ENCODE results near the gene BTBD7. TPM values are rescaled to one million over a fixed set of nuclear protein-coding genes. Genes with fewer than 3 reads are reported as not detected.

Gene BTBD7
- total RNA-seq, 1 donor from 2014 or later = 22.2 TPM

GRCh38 chr14:93206793-93207467, 125.9 kb downstream of the BTBD7 start, which contains the start of the genes GON7 and UBR7:
TSS of gene GON7 (minus strand) at chr14:93207065. CDS start at chr14:93207037, 28 bp downstream.
TSS of gene UBR7 (plus strand) at chr14:93207256. CDS start at chr14:93207292, 36 bp downstream.
- peak within 1 kb of the TSS; percentile 94 for H3K4me3 ChIP-seq (ENCODE audit: low read depth, low read length)
- peak; percentile 41 for TF ChIP-seq CTCF (conservative IDR thresholded peaks at IDR 0.05; ENCODE audit: low read depth, low read length)
- peak; percentile 74 for DNase-seq (ENCODE audit: low read depth)

GRCh38 chr14:93201155-93201704, 131.6 kb downstream of the BTBD7 start:
- TF ChIP-seq CTCF (conservative IDR thresholded peaks at IDR 0.05; ENCODE audit: low read depth, low read length) = no peak
- H3K4me3 ChIP-seq (ENCODE audit: low read depth, low read length) = no peak overlapping the region
- DNase-seq (ENCODE audit: low read depth) = no peak

- H3K4me3 ChIP-seq (ENCODE audit: low read depth, low read length) = no peak overlapping the region
- TF ChIP-seq CTCF (conservative IDR thresholded peaks at IDR 0.05; ENCODE audit: low read depth, low read length) = no peak
- DNase-seq (ENCODE audit: low read depth) = no peak
Observed at GRCh38 chr14:93200553-93200952, 132.3 kb downstream of the BTBD7 start.

- no peak for TF ChIP-seq CTCF (conservative IDR thresholded peaks at IDR 0.05; ENCODE audit: low read depth, low read length)
- DNase-seq (ENCODE audit: low read depth) = no peak
- no peak overlapping the region for H3K4me3 ChIP-seq (ENCODE audit: low read depth, low read length)
Observed at GRCh38 chr14:93199031-93199430, 133.8 kb downstream of the BTBD7 start.

- no peak for TF ChIP-seq CTCF (conservative IDR thresholded peaks at IDR 0.05; ENCODE audit: low read depth, low read length)
- no peak for DNase-seq (ENCODE audit: low read depth)
- H3K4me3 ChIP-seq (ENCODE audit: low read depth, low read length) = no peak overlapping the region
Observed at GRCh38 chr14:93195316-93195999, 137.4 kb downstream of the BTBD7 start.

Other genes with a start within 250 kb of the BTBD7 start
- gene ITPK1, start 217.1 kb downstream of the BTBD7 start, total RNA-seq = 22.7 and 33.7 TPM in 2 replicates
- gene MOAP1, start 148.1 kb downstream of the BTBD7 start, total RNA-seq = 13.7 and 19.7 TPM in 2 replicates
- gene LYSET, start 147.7 kb downstream of the BTBD7 start, total RNA-seq = 3.3 and 13.1 TPM in 2 replicates
- 16.7 and 17.4 TPM in 2 replicates for gene GON7, start 126.0 kb downstream of the BTBD7 start, total RNA-seq
- gene UBR7, start 125.8 kb downstream of the BTBD7 start, total RNA-seq = 24.8 and 45.7 TPM in 2 replicates
- gene COX8C, start 14.1 kb upstream of the BTBD7 start, total RNA-seq = not detected in 2 replicates
- 0.29 TPM in 1 of 2 replicates, not detected in the other for gene UNC79, start 97.9 kb upstream of the BTBD7 start, total RNA-seq